GM11168 (cell line): ENCODE measurements around the gene S100A9.

Source experiments
- in situ Hi-C: fragments of 300-500 bp; cut with MboI; formaldehyde crosslinking; loops from one replicate; pipeline ENCODE4 v1.12.0; 2022; ENCODE audit warnings: low sequenced_read_pairs; ENCODE audit not compliant: unreplicated experiment

S100A9 gene

GRCh38 chr1:153384958-153385580 is 27.4 kb downstream of the S100A9 start:
- in situ Hi-C loops, result no loop called here

GRCh38 chr1:153386500-153386901 is 28.8 kb downstream of the S100A9 start:
- in situ Hi-C loops, result no loop called here

- in situ Hi-C loops, result no loop called here
These were observed 29.3 kb downstream of the S100A9 start for GRCh38 chr1:153387001-153387400.

GRCh38 chr1:153387785-153388184 is 30.1 kb downstream of the S100A9 start:
- in situ Hi-C loops, result no loop called here

GRCh38 chr1:153389401-153389800 is 31.7 kb downstream of the S100A9 start:
- in situ Hi-C loops, result no loop called here

GRCh38 chr1:153389973-153390879 is 32.6 kb downstream of the S100A9 start:
- in situ Hi-C loops, result no loop called here

- in situ Hi-C loops, result no loop called here
These were observed 33.5 kb downstream of the S100A9 start, which contains the start of gene S100A8 for GRCh38 chr1:153390938-153391710. Gene S100A8 (minus strand): TSS chr1:153391073. CDS start chr1:153390535, 538 bp downstream.

GRCh38 chr1:153392258-153392657 is 34.6 kb downstream of the S100A9 start:
- in situ Hi-C loops, result no loop called here

GRCh38 chr1:153392822-153393221 is 35.2 kb downstream of the S100A9 start:
- in situ Hi-C loops, result no loop called here

GRCh38 chr1:153393926-153394325 is 36.3 kb downstream of the S100A9 start:
- in situ Hi-C loops, result no loop called here

- in situ Hi-C loops, result no loop called here
These were observed 36.7 kb downstream of the S100A9 start for GRCh38 chr1:153394391-153394790.

GRCh38 chr1:153395136-153395685 is 37.6 kb downstream of the S100A9 start:
- in situ Hi-C loops, result no loop called here

- in situ Hi-C loops, result no loop called here
These were observed 38.1 kb downstream of the S100A9 start for GRCh38 chr1:153395776-153396175.

GRCh38 chr1:153396461-153396860 is 38.8 kb downstream of the S100A9 start:
- in situ Hi-C loops, result no loop called here

GRCh38 chr1:153397051-153397923 is 39.6 kb downstream of the S100A9 start:
- in situ Hi-C loops, result no loop called here

- in situ Hi-C loops, result no loop called here
These were observed 40.4 kb downstream of the S100A9 start for GRCh38 chr1:153397924-153398651.

GRCh38 chr1:153399401-153400055 is 41.9 kb downstream of the S100A9 start:
- in situ Hi-C loops, result no loop called here

- in situ Hi-C loops, result no loop called here
These were observed 42.6 kb downstream of the S100A9 start for GRCh38 chr1:153400244-153400643.
